HEK293 (cell line): ENCODE measurements around the gene SSTR3.

Experiments used
- ZNF274 ChIP-seq, 2 experiments: fragments of 200-500 bp in 1 of 2; fragments of 450-650 bp in 1 of 2; sonication (Bioruptor generic) in 1 of 2; formaldehyde crosslinking in 1 of 2; IDR thresholded peaks; 2 replicates each; pipeline versions ENCODE4 v1.5.1 to v1.6.1; 2014 to 2016; ENCODE audit warnings: borderline replicate concordance in 1 of 2, inconsistent platforms in 1 of 2, low read length in 1 of 2, missing biosample characterization in 1 of 2, missing genetic modification characterization in 1 of 2
- ZNF48 ChIP-seq: fragments of 450-650 bp; formaldehyde crosslinking; IDR thresholded peaks from 2 replicates; pipeline ENCODE4 v1.5.1; 2016; ENCODE audit warnings: missing biosample characterization, missing genetic modification characterization
- ZNF596 ChIP-seq: fragments of 450-650 bp; IDR thresholded peaks from 2 replicates; pipeline ENCODE4 v1.5.0; 2018; ENCODE audit warnings: missing biosample characterization, mild to moderate bottlenecking, missing genetic modification characterization, moderate library complexity
- TF ChIP-seq, protein P1 (sequence below): fragments of 450-650 bp; formaldehyde crosslinking; IDR thresholded peaks from 2 replicates; pipeline ENCODE4 v1.5.1; 2016; ENCODE audit warnings: missing biosample characterization, missing genetic modification characterization
- TF ChIP-seq, protein P2 (sequence below): fragments of 450-650 bp; formaldehyde crosslinking; IDR thresholded peaks from 2 replicates; pipeline ENCODE4 v1.5.1; 2016; ENCODE audit warnings: missing biosample characterization, missing genetic modification characterization

DNA sequence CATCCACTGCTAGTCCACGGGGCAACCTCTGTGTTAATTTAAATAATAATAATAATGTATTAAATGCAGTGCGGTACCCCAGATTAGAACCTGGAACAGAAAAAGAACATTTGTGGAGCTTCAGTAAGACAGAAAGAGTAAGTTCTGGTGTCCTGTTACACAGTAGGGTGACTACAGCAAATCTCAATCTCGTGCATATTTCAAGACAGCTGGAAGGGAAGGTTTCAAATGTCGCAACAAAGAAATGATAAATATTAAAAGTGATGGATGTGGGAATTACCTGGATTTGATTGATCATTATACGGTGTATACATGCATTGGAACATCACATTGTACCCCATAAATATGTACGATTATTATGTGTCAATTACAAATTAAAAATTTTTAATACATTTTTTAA is 33.5 kb upstream of the SSTR3 start:
- no peak for TF ChIP-seq ZNF596
- no peak for TF ChIP-seq ZNF48
- TF ChIP-seq, protein P1, sequence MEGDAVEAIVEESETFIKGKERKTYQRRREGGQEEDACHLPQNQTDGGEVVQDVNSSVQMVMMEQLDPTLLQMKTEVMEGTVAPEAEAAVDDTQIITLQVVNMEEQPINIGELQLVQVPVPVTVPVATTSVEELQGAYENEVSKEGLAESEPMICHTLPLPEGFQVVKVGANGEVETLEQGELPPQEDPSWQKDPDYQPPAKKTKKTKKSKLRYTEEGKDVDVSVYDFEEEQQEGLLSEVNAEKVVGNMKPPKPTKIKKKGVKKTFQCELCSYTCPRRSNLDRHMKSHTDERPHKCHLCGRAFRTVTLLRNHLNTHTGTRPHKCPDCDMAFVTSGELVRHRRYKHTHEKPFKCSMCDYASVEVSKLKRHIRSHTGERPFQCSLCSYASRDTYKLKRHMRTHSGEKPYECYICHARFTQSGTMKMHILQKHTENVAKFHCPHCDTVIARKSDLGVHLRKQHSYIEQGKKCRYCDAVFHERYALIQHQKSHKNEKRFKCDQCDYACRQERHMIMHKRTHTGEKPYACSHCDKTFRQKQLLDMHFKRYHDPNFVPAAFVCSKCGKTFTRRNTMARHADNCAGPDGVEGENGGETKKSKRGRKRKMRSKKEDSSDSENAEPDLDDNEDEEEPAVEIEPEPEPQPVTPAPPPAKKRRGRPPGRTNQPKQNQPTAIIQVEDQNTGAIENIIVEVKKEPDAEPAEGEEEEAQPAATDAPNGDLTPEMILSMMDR (tag by site-specific recombination) = no peak
- TF ChIP-seq, protein P2, sequence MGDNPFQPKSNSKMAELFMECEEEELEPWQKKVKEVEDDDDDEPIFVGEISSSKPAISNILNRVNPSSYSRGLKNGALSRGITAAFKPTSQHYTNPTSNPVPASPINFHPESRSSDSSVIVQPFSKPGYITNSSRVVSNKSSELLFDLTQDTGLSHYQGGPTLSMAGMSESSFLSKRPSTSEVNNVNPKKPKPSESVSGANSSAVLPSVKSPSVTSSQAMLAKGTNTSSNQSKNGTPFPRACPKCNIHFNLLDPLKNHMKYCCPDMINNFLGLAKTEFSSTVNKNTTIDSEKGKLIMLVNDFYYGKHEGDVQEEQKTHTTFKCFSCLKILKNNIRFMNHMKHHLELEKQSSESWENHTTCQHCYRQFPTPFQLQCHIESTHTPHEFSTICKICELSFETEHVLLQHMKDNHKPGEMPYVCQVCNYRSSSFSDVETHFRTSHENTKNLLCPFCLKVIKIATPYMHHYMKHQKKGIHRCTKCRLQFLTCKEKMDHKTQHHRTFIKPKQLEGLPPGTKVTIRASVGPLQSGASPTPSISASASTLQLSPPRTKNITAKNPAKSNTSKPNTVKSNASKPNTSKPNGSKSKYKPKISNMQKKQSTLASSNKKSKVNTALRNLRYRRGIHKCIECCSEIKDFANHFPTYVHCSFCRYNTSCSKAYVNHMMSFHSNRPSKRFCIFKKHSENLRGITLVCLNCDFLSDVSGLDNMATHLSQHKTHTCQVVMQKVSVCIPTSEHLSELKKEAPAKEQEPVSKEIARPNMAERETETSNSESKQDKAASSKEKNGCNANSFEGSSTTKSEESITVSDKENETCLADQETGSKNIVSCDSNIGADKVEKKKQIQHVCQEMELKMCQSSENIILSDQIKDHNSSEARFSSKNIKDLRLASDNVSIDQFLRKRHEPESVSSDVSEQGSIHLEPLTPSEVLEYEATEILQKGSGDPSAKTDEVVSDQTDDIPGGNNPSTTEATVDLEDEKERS = no peak
- no peak for TF ChIP-seq ZNF274 (IDR thresholded peaks at IDR 0.05; ENCODE audit: low read length)
- no peak for TF ChIP-seq ZNF274 (tag by site-specific recombination; IDR thresholded peaks at IDR 0.05; ENCODE audit: borderline replicate concordance)
